ENCODE data around the gene SLC7A8. TPM values are rescaled to one million over a fixed set of nuclear protein-coding genes. Genes with fewer than 3 reads are reported as not detected.

Gene SLC7A8
- total and polyA plus RNA-seq, 11 donors = 7.3 to 34.1 (median 14.2) TPM

DNA sequence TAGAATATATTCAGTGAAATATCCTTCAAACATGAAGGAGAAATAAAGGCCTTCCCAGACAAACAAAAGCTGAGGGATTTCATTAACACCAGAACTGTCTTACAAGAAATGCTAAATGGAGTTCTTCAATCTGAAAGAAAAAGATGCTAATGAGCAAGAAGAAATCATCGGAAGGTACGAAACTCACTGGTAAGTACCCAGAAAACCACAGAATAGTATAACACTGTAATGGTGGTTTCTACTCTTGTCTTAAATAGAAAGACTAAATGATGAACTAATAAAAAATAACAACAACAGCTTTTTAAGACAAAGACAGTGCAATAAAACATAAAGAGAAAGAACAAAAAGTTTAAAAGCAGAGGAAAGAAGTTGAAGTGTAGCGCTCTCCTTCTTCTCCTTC, 35.6 kb upstream of the SLC7A8 start:
- Histone ChIP-seq H3K9me3 (peaks cover 0 to 13% (median 0%) of the 10 kb centered on the region in 12 donors), H3K4me3 (no peak overlapping the region), H3K27ac (no peak overlapping the region), H3K4me1 (no peaks in the 10 kb centered on the region), H3K27me3 (peaks cover 0 to 5% (median 0%) of the 10 kb centered on the region in 9 donors), H3K36me3 (no peaks in the 10 kb centered on the region)
- intact Hi-C loops (cut with DNase I) = no loop called here
- no peak for TF ChIP-seq POLR2A (IDR thresholded peaks at IDR 0.05)
- TF ChIP-seq, protein P1, sequence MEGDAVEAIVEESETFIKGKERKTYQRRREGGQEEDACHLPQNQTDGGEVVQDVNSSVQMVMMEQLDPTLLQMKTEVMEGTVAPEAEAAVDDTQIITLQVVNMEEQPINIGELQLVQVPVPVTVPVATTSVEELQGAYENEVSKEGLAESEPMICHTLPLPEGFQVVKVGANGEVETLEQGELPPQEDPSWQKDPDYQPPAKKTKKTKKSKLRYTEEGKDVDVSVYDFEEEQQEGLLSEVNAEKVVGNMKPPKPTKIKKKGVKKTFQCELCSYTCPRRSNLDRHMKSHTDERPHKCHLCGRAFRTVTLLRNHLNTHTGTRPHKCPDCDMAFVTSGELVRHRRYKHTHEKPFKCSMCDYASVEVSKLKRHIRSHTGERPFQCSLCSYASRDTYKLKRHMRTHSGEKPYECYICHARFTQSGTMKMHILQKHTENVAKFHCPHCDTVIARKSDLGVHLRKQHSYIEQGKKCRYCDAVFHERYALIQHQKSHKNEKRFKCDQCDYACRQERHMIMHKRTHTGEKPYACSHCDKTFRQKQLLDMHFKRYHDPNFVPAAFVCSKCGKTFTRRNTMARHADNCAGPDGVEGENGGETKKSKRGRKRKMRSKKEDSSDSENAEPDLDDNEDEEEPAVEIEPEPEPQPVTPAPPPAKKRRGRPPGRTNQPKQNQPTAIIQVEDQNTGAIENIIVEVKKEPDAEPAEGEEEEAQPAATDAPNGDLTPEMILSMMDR (IDR thresholded peaks at IDR 0.05) = no peak
- 78 to 92% (median 85%) methylated on average over 3 of the region's 3 CpGs for WGBS, 4 donors
- ATAC-seq (no peak), DNase-seq (no peak)

GRCh38 chr14:23217032-23218020, 33.9 kb upstream of the SLC7A8 start:
- DNase-seq (no peak), ATAC-seq (no peak)
- TF ChIP-seq POLR2A (IDR thresholded peaks at IDR 0.05) = no peak
- TF ChIP-seq, protein P1 (IDR thresholded peaks at IDR 0.05) = no peak
- no peak overlapping the region for H3K4me3 ChIP-seq
- H3K36me3 ChIP-seq = no peaks in the 10 kb centered on the region
- peaks cover 0 to 5% (median 0%) of the 10 kb centered on the region in 9 donors for H3K27me3 ChIP-seq
- intact Hi-C loops (cut with DNase I) = no loop called here
- H3K27ac ChIP-seq = no peak overlapping the region
- WGBS, 4 donors = 91 to 94% (median 92%) methylated on average over 5 to 6 of the region's 6 CpGs
- H3K4me1 ChIP-seq = no peaks in the 10 kb centered on the region
- peaks cover 0 to 13% (median 0%) of the 10 kb centered on the region in 12 donors for H3K9me3 ChIP-seq

- no peak overlapping the region for H3K27ac ChIP-seq
- 87 to 93% (median 90%) methylated on average over 1 of the region's 1 CpG for WGBS, 4 donors
- peaks cover 0 to 5% (median 0%) of the 10 kb centered on the region in 9 donors for H3K27me3 ChIP-seq
- no peak overlapping the region for H3K4me3 ChIP-seq
- H3K4me1 ChIP-seq = no peaks in the 10 kb centered on the region
- H3K36me3 ChIP-seq = no peaks in the 10 kb centered on the region
- intact Hi-C loops (cut with DNase I) = no loop called here
- peaks cover 0 to 13% (median 0%) of the 10 kb centered on the region in 12 donors for H3K9me3 ChIP-seq
- no peak for ATAC-seq
- DNase-seq = no peak
- TF ChIP-seq, protein P1 (IDR thresholded peaks at IDR 0.05) = no peak
- TF ChIP-seq POLR2A (IDR thresholded peaks at IDR 0.05) = no peak
These were observed 32.0 kb upstream of the SLC7A8 start for GRCh38 chr14:23215421-23215820.

DNA sequence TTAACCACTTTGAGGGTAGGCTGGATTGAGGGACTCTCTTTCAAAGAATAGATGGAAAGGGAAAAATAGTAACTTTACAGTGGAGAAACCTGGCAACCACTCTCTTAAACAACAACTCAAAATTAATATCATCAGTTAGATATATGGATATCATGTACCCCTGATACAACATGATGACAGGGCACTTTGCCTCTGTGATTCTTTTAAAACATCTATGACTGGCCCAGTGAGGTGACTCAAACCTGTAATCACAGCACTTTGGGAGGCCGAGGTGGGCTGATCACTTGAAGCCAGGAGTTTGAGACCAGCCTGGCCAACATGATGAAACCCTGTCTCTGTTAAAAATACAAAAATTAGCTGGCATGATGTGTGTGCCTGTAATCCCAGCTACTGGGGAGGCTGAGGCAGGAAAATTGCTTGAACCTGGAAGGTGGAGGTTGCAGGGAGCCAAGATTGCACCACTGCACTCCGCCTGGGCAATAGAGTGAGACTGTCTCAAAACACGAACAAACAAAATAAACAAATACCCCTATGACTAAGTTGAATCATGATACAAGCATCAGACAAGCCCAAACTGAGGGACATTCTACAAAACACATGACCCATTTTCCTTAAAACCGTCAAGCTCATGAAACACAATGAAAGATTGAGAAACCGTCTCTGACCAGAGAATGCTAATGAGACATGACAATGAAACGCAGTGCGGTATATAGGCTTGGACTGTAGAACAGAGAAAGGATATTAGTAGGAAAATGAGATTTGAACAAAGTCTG, 26.4 kb upstream of the SLC7A8 start:
- Histone ChIP-seq H3K4me3 (no peak overlapping the region), H3K9me3 (peaks cover 0 to 3% (median 0%) of the 10 kb centered on the region in 12 donors), H3K27me3 (peaks cover 0 to 6% (median 0%) of the 10 kb centered on the region in 9 donors), H3K4me1 (no peaks in the 10 kb centered on the region), H3K36me3 (no peaks in the 10 kb centered on the region), H3K27ac (no peak overlapping the region)
- no peak for DNase-seq
- ATAC-seq = no peak
- 81 to 90% (median 87%) methylated on average over 7 of the region's 7 CpGs for WGBS, 4 donors
- TF ChIP-seq, protein P1 (IDR thresholded peaks at IDR 0.05) = no peak
- no peak for TF ChIP-seq POLR2A (IDR thresholded peaks at IDR 0.05)
- intact Hi-C loops (cut with DNase I) = no loop called here

Measured in heart left ventricle (tissue), 16 donors.